Esophagus mucosa (tissue), 1 donor: Measurements from ENCODE around the gene DUSP3. TPM values are rescaled to one million over a fixed set of nuclear protein-coding genes. Genes with fewer than 3 reads are reported as not detected.

Experiments used
- ATAC-seq: fragments of 200-7000 bp; cut with Tn5 transposase; one replicate; pipeline ENCODE4 v1.9.1; 2020
- total RNA-seq: library from RNA; stranded (reverse); gene quantifications from one replicate; pipeline ENCODE4 v1.2.4, GENCODE V29; 2023
- donor health status: DM: yes; HTN: yes; CAD: no.

Gene DUSP3
- total RNA-seq, 1 donor from 2014 or later, result 36.3 TPM

GRCh38 chr17:43723697-43724359 lies 54.9 kb downstream of the DUSP3 start:
- ATAC-seq, result no peak

- ATAC-seq, result no peak
These were observed 55.7 kb downstream of the DUSP3 start for GRCh38 chr17:43722870-43723665.

DNA sequence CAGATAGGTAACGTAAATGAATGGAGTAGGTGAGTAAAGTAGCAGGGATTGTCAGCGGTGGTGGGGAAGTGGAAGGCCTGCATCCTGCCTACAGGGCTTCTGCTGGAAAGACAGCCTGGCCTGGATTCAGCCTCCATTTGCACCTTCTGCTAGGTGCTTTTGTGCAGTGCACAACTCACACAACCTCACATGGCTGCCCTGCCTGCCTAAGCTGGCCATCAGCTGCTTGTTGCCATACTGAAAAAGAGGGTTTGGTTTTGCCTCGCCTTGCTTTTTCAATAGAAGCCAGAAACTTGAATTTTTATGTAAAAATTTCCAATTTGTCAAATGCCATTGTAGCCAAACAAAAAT lies 56.5 kb downstream of the DUSP3 start:
- ATAC-seq, result no peak

DNA sequence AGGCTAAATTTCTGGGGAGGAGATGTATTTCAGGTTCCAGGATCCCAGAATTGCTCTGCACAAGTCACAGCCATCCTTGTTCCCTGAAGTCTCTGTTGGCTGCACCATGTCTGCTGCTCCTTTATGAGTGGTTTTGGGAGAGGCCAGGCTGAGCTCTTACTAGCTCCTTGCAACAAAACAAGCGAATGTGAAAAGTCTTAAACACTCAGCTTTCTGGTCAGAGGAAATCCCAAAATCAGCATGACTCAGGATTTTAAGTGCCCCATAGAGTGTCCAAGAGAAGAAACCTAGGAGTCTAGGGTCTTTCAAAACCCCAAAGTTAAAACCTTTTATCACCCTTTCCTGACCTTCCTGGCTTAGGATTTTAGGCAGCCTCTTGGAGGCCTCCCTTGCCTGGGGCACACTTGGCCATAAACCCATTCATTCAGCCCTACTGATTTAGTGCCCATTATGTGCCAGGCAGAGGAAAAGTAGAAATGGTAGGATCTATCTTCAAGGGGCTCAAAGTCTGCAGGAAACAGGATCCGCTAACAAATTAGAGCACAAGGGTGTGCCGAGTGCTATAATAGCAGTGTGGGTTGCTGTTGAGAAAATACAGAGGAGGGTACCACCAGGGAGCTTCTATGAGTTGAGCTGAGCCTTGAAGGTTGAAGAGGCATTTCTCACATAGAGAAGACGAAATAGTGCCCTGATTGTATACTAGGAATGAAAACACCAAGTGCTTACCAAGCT lies 57.1 kb downstream of the DUSP3 start:
- ATAC-seq, result no peak

DNA sequence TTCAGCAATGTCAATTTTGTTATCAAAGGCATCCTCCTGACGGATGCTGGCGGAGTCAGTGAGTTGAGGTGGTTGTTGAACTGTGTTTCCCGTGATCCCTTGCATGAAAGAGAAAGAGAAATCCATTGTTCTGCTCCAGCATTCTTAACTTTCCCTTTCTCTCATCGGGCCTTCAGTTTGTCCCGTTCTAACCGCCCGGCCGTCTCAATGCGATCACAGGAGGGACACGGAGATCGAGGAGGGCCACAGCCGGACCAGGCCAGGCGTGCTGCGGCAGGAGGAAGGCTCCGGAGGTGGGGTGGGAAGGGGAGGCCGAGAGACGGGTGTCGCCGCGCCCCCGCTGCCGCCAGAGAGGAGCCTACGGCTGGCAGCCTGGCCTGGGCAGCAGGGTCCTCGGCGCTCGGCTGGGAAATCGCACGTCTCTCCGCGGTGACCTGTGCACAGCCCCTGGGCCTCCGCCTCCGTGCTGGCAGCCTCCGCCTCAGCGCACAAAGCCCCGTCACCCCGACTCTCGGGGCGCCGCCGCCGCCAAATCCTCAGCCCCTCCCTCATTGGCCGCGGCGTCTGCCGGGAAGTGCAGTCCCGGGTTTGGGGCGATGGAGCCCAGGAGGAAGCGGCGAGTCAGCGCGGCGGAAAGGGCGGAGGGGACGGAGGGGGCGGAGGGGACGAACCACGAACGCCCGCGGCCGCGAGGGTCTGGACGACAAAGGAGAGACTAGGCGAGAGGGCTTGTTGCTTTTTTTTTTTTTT lies 58.3 kb downstream of the DUSP3 start:
- peak; percentile 81 for ATAC-seq

DNA sequence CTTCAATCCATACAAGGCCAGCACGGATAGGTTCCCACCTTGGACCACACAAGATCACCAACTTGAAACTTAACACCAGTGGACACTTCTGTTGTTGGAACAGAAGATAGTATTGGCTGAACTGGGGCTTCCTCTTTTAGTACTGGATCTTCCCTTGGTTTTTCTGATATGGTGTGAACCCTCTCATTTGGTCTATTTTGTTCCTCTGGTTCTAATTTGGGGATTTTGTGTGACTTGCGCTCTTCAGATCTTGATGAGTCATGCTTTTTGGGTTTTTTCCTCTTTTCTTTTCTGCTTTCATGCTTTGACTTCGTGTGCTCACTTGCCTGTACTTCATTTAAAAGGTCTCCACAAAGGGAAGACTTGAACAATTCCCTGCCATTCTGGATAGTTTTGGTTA lies 59.2 kb downstream of the DUSP3 start:
- no peak for ATAC-seq

DNA sequence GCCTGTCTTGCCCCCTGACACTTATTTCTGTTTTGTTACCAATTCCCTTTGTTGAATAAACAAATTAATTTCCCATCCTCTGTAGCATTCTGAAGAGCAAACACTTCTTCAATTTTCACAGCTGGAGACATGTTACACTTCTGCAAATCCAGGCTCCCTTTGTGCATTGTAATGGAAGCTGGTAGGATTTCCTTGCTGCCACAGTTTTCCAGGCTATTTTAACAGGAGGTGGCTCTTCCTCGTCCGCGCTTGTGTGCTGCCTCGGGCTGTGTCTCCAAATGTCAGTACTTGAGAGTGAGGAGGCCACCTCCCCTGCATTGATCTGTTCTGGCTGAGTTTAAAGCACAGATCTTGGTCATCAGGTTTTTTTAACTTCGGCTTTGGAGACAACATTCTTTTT lies 60.2 kb downstream of the DUSP3 start:
- ATAC-seq, result no peak

DNA sequence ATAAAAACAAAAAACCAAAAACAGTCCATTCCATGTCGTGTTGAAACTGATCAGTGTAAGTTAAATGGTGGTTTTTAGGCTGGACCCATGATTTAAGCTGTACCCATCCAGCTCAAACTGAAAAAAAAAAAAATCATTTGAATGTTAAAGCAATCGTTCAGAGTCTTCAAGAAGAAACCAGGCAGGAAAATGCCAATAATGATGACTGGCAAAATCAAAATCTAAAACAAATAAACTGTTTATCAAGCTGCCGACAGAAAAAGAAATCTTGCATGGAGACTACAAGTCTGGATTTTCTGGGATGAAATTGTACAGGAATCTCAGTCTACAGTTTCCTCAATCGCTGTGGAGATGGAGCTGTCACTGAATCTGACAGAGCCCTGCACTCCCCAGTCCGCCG lies 60.9 kb downstream of the DUSP3 start:
- no peak for ATAC-seq

Other genes starting within 250 kb of the DUSP3 start
- gene ETV4, start 232.6 kb downstream of the DUSP3 start, total RNA-seq, result 5.7 TPM
- 1.2 TPM for gene MEOX1, start 117.1 kb downstream of the DUSP3 start, total RNA-seq
- gene SOST, start 20.2 kb downstream of the DUSP3 start, total RNA-seq, result not detected
- not detected for gene CFAP97D1, start 1.5 kb upstream of the DUSP3 start, total RNA-seq
- 2.8 TPM for gene MPP3, start 54.2 kb upstream of the DUSP3 start, total RNA-seq
- gene CD300LG, start 68.2 kb upstream of the DUSP3 start, total RNA-seq, result 0.28 TPM
- gene MPP2, start 128.6 kb upstream of the DUSP3 start, total RNA-seq, result 0.32 TPM
- not detected for gene PPY, start 163.5 kb upstream of the DUSP3 start, total RNA-seq
- not detected for gene PYY, start 175.0 kb upstream of the DUSP3 start, total RNA-seq
- 2.4 TPM for gene NAGS, start 225.6 kb upstream of the DUSP3 start, total RNA-seq
- 23.2 TPM for gene TMEM101, start 236.0 kb upstream of the DUSP3 start, total RNA-seq